NCI-H1694 treated with DMSO at 0.1 percent for 48 hours (cell line): Measurements from ENCODE around the gene KIAA1549.
"Not testable (repeated sequence)": the region's sequence is repeated elsewhere in the genome, so short reads cannot be mapped to it uniquely, and the experiment has no call there.

Source experiments
- DNase-seq: peaks from one replicate; lab custom pipeline; 2025; lab: John Stamatoyannopoulos, UW

The KIAA1549 gene

GRCh38 chr7:138944592-138944991, 36.6 kb downstream of the KIAA1549 start:
- no peak for DNase-seq

DNA sequence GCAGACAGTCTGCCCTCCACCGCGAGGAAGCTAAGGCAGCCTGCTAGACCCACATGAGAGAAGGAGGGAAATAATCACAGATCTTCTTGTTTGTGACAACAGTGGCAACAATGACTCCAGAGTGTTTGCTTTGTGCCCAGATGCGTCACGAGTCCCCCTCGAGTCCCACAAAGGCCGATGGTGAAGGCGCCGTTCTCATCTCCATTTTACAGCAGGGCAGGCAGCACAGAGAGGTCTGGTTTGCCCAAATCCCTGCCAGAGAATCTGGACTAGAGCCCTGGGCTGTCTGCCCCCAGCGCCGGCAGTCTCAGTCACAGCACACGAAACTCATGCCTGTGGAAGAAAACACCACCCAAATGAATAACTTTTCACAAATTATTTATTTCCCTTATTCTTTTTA, 38.1 kb downstream of the KIAA1549 start:
- DNase-seq = no peak

DNA sequence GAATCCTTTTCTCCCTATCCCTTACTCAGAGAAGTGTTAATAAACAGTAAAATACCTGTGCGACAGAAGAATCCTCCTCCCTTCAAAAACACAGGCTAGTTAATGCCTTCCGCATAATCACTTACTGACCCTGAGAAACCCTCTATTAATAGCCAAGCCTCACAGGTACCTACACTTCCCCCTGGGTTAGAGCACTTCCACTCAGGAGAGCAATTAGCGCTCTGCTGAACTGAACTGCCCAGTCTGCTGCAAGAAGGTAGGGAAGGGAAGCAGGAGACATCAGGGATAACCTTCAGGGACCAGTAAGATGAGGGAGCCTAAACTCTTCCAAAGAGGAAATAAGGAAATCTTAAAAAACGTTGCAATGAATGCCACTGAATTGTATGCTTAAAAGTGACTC, 39.6 kb downstream of the KIAA1549 start:
- DNase-seq = no peak

- not testable (repeated sequence) for DNase-seq
Measured at GRCh38 chr7:138940602-138941001, 40.6 kb downstream of the KIAA1549 start.

- DNase-seq = no peak
Measured at GRCh38 chr7:138937484-138937883, 43.7 kb downstream of the KIAA1549 start.

DNA sequence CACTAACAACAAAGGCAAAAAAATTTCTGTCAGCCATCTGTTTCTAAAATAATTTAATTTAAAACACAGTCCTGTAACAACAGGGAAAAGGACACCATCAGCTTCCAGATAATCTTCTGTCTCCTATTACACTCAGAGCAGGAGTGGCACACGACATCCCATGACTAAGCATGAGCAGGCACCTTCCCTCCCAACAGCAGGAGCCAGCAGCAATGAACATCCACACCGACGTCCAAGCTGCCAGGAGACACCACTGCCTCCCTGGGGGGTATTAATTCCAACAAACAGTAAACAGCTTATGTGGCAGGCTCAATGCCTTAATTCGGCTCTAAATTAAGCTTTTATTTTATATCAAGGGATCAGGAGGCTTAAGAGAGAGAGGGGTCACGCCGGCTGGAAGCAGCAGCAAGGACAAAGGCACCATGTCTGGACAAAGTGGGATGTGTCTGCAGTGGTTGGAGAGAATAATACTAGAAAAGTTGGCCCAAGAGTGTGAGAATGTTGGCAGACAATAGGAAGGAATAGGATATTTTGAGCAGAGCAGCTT, 45.7 kb downstream of the KIAA1549 start:
- DNase-seq = peak; percentile 62

GRCh38 chr7:138934861-138935260, 46.3 kb downstream of the KIAA1549 start:
- no peak for DNase-seq

GRCh38 chr7:138934367-138934766, 46.8 kb downstream of the KIAA1549 start:
- no peak for DNase-seq

- DNase-seq = no peak
Measured at GRCh38 chr7:138932870-138933269, 48.3 kb downstream of the KIAA1549 start.

DNA sequence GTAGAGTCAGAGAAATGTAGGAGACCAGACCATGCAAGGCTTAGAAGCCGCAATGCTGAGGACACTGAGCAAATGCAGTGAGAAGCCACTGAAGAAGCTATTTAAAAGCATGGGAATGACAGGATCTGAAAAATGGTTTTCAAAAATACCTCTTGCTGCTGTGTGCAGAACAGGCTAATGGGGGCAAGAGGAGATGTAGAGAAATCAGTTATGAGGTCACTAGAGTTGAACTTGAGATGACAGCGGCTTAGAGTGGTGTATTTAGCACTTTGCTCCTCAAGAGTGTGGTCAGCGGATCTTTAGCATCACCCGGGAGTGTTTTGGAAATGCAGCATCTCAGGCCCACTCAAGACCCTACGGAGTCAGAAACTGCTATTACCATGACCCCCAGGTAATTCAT, 48.8 kb downstream of the KIAA1549 start:
- DNase-seq = no peak

- DNase-seq = no peak
Measured at GRCh38 chr7:138929969-138930368, 51.2 kb downstream of the KIAA1549 start.

DNA sequence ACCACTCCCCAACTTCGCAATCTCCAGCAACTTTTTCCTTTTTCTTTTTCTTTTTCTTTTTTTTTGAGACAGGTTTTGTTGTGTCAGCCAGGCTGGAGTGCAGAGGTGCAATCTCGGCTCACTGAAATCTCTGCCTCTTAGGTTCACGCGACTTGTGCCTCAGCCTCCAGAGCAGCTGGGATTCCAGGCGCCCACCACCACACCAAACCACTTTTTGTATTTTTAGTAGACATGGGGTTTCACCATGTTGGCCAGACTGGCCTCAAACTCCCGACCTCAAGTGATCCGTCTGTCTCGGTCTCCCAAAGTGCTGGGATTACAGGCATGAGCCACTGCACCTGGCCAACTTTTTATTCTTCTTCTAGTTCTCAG, 55.0 kb downstream of the KIAA1549 start:
- DNase-seq = no peak

DNA sequence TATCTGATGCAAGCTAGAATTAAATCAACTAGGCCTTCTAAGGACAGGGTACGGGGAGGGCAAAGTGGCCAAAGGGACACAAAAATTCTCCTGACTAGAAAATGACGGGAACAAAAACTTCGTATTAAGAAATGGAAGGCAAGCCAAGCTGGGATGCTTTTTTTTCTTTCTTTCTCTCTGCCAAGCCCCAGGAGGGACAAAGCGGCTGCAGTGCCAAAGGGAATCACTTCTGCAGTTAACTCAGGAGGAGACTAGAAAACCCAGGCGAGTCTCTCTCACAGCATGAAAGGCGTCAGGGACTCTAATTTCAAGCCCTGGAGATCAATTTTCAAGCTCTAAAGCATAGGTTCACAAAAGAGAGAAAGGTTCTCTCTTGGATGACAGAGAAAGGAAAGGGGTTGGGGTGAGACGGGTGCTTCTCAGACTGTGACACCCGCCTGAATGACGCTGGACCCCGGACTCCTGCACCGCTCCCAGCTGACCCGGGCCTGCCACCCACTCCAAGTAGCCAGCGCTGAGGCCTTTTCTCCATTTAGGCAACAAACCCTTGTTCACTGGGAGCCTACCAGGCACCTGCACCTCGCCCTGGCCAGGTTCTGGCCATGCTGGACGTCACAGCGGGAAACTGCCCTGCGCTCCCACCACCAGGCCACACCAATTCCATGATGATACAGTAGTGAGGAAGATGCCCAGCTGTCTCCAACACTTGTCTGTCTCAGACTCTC, 56.5 kb downstream of the KIAA1549 start:
- no peak for DNase-seq

DNA sequence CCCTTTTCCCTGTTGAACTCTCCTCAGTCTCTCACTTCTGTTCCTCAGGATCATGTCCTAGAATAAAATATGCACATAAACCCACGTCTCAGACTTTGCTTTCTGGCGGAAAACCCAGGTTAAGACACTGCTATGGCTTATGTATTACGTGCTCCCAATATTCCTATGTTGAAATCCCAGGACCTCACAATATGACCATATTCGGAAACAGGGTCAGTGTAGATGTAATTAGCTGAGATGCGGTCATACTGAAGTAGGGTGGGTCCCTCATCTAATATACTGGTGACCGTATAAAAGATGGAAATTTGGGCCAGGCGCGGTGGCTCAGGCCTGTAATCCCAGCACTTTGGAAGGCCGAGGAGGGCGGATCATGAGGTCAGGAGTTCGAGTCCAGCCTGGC, 59.9 kb downstream of the KIAA1549 start:
- no peak for DNase-seq

GRCh38 chr7:138919911-138920310, 61.3 kb downstream of the KIAA1549 start:
- no peak for DNase-seq

DNA sequence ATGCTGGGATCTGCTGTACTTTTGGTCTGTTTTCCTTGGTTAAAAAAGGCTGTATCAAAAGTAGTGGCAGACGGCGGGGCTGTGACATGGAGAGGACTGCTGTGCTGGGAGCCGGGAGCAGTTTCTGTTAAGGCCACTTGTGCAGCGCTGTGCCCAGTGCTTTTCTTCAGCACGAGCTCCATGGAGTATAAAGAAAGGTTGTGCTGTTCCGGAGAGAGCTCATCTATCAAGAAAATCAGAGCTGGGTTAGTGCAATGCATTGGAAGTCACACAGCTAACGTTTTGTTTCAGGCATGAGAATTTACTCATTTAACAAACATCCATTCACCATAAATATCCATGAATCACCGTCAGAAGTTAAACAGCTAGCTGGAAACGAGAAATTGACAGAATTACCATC, 62.0 kb downstream of the KIAA1549 start:
- no peak for DNase-seq

DNA sequence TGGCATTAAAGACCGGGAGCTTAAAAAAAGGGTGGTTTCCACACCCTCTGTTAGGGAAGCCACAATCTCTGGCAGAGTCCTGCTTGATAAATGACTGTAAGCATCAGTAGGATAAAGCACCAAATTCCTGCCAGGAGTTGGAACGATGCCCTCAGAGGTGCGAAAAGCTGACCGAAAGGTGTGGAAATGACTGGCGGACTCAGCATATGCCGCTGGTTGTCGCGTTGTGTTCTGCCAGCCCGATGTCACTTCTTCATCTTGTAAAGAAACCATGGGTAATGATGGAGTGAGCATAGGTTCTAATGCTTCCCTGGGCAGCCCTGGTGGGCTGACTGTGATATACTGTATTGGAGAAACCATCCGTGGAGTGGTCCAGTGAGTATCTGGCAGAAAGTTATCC, 62.4 kb downstream of the KIAA1549 start:
- no peak for DNase-seq

GRCh38 chr7:138918176-138918575, 63.0 kb downstream of the KIAA1549 start:
- DNase-seq = no peak

DNA sequence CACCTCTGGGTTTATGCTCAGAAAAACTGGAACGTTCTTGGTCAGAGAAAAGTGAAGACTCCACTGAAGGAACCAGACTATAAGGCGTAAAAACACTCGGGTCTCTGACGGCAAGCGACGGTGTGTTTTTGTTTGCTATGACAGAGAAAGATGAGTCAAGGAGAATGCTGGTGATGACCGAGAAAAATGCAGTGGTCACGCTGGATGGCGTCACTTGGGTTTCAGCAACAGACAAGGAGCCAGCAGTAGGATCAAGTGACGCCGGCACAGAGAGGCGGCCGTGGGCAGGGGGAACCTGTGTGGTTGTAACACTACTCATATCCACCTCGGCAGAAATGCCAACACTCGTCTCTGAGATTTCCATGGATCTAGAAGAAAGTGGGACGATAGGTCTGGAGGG, 63.4 kb downstream of the KIAA1549 start:
- no peak for DNase-seq

DNA sequence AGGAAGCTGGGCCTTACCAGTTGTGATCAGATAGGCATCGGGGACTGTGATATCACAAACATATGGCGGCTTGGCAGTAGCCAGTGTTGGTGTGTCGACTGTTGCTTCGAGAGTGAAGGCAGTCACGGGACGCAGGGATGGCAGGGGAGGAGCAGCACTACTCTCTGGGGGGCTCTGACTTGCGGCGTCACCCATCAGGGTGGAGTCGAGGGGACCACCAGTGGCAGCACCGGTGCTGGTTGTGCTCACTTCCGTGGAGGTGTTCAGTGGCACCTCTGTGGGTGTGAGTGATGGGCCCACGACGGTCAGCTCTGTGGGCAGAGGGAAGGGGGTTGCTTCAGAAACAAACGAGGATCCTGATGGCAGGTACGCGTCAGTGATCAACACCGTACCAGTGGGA, 64.5 kb downstream of the KIAA1549 start:
- DNase-seq = no peak

- DNase-seq = no peak
Measured at GRCh38 chr7:138916275-138916674, 64.9 kb downstream of the KIAA1549 start.

GRCh38 chr7:138913783-138914182, 67.4 kb downstream of the KIAA1549 start:
- no peak for DNase-seq

DNA sequence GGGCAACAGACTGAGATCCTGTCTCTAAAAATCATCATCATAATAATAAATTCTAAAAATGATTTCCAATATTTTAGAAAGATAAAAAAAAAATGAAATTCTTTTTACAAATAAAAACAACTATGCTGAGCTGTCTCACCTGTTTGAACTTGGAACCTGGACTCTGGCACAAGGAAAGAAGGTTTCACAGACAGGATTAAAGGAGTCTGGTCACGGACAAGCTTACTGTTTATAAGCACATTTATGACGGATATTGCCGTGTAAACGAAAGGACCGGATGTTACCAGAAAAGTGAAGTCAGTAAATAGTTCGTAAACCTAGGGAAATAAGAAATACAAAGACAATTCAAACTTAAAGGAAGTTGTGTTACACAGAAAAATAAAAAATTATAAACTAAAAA, 70.2 kb downstream of the KIAA1549 start:
- no peak for DNase-seq

- no peak for DNase-seq
Measured at GRCh38 chr7:138907850-138908249, 73.3 kb downstream of the KIAA1549 start.
